Bone marrow (tissue), 2 donors: Measurements from ENCODE around the gene LIN54.
A peak's percentile ranks its signal among the peaks of the same experiment; 100 is the strongest.
"Not testable (repeated sequence)": the region's sequence is repeated elsewhere in the genome, so short reads cannot be mapped to it uniquely, and the experiment has no call there.

Source experiments
- DNase-seq, 2 donors: peaks; one replicate each; lab custom pipeline; 2025; lab: John Stamatoyannopoulos, UW

LIN54 gene

DNA sequence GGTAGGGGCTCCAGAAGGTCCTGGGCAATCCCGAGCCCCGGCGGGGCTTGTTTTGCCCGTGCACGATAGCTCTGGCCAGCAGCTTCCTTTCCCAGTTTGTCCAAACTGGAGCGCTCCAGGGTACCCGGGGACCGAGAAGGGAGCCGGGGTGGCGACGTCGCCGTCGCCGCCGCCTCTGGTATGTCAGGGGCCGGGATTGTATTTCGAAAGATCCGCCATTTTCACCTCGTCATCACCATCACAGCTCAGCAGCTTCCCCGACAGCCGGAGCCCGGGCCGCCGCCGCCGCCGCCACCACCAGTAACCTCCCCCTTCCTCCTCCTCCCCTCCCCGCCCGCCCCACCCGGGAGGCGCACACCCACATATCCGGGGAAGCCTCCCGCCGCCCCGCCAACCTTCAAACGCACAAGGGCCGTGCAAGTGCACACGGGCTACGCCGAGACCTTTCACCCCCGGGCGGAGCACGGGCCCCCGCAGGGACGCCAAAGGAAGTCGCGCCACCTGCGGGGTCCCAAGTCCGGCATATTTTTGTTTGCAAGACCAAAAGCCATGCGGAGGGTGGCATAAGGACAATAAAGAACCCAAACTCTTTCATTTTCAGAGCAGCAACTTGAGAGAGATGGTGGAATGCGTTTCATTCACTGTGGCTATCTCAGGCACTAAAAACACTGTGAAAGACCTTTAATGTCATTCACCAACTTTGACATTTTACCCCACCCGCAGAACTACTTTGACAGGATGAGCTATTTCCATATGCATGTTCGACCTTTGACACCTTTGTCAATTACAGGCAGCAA is at the start of gene LIN54:
Gene LIN54 (minus strand): TSS at position 302 of the 797 bp plus-strand sequence. CDS start 25,979 bp downstream, outside the sequence.
- DNase-seq = peak; percentile 71 to 80

DNA sequence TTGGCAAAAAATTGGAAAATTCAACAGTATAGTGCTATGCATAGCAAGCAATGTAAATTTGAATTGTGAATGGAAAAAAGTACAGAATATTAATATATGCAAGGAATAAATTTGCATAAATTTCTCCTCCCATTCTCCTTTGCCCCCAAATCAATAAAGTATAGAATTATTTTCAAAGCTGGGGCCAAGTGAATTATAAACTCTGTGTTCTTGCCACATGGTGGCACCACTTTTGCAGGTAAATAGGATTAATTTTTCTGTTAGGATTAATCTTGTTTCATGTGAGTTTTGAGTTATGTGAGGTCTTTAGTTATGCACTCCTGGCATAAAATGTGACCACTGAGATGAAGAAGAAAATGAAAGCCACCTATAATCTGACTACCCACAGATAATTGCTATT is 44.3 kb upstream of the LIN54 start:
- DNase-seq = peak in 1 of 2 donors; percentile 11

DNA sequence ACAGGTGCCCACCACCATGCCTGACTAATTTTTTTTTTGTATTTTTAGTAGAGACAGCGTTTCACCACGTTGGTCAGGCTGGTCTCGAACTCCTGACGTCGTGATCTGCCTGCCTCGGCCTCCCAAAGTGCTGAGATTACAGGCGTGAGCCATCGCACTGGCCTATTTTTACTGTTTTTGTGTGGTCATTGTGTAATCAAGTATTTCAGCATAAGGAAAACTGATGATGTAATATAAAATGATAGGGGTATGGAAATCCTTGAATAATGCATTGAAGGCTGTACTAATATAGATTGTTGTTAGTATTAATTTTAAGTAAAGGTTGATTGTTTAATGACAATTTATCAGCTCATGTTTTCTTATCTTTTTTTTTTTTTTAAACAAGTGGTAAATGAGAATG is 38.2 kb upstream of the LIN54 start:
- not testable (repeated sequence) for DNase-seq

DNA sequence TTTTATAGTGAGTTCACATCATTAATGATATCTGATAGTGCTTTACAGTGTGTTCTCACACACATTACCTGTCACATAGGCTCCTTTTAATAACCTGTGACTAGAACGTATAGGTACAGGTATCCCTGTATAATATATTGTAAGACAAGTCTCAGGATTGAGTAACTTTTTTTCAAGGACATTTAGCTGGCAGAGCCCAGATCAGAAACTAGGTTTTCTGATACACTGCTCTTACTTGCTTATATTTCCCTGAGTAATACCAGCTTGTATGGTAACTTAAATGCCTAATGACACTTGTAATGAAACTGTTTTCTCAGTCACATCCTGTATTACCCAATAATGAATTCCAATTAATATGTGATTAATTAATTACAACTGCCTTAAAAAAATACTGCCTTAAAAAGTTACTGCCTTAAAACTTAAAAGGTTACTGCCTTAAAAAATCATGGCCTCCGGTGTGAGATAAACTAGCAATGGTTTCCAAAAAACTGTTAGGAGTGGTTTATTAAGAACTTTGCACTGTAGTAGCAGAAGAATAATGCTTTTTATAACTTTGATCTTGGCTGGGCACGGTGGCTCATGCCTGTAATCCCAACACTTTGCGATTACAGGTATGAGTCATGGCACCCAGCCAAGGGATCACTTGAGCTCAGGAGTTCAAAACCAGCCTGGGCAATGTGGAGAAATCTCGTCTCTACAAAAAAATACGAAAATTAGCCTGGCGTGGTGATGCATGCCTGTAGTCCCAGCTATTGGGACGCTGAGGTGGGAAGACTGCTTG is 36.3 kb upstream of the LIN54 start:
- DNase-seq = no peak

DNA sequence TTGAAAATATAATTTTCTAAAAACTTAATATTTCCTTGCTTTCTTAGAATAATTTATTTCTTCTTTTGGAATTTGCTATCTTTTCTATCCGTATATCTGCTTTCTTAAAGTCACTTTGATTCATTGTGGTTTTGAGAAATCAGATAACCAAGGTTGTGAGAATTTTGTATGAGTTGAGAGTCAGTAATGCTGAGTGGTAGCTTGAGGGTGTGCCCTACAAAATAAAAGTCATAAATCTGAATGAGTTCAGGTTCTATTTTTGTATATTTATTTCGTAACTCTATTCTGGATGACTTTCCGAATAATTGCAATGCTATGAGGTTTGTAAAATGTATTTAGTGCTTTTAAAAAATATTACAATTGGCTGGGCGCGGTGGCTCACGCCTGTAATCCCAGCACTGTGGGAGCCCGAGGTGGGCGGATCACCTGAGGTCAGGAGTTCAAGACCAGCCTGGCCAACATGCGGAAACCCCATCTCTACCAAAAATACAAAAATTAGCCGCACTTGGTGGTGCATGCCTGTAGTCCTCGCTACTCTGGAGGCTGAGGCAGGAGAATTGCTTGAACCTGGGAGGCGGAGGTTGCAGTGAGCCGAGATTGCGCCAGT is 33.3 kb upstream of the LIN54 start:
- no peak for DNase-seq

DNA sequence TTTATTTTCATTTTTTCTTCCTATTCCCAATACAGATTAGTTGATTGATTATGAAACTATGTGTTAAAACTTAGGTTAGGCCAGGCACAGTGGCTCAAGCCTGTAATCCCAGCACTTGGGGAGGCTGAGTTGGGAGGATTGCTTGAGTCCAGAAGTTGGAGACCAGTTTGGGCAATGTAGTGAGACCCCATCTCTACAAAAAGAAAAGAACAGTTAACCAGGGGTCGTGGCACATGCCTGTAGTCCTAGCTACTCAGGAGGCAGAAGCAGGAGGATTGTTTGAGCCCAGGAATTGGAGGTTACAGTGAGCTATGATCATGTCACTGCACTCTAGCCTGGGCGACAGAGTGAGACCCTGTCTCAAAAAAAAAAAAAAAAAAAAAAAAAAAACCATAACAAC is 32.5 kb upstream of the LIN54 start:
- DNase-seq = not testable (repeated sequence)

DNA sequence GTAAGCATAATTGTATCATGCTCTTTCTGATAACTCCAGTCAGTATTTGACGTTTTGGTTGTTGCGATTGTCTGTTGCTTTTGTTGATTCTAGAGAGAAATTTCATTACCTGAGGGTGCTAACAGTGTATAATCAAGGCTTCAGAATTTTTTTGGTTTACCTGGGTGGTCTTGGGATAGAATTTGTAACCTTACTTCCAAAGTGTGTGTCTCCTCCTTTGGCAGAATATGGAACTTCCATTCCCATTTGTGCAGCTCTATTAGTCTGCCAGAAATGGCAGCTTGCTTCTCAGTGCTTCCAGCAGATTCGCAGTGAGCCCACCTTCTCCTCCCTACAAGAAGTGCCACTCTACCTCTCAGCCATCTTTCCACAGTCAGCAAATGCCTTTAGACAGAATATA is 29.6 kb upstream of the LIN54 start:
- no peak for DNase-seq

DNA sequence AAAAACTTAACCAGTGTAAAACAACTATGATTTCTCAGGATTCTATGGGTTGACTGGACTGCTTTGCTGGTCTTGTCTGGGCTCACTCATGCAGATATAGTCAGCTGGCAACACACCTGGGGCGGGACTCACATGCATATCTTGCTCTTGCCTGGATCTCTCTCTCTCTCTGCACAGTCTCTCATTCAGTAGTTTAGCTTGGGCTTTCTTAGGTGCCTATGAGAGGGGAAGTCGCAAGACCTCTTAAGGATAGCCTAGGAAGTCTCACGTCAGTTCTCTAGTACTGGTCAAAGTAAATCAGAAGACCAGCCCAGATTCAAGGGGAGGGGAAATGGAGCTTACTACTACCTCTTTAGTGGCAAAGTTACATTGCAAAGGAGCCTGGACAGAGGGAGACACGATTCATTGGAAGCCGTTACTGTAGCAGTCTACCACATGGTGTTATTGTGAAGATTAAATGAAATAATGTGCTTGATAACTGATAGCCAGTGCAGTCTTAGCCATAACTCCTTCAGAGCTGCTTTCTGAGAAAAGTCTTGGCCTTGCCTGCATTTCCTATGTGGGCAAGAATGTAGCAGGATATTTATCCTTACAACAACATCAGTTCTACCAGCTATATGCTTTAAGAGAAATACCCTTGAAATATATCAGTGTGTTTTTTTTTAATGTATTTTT is 26.5 kb upstream of the LIN54 start:
- DNase-seq = no peak

DNA sequence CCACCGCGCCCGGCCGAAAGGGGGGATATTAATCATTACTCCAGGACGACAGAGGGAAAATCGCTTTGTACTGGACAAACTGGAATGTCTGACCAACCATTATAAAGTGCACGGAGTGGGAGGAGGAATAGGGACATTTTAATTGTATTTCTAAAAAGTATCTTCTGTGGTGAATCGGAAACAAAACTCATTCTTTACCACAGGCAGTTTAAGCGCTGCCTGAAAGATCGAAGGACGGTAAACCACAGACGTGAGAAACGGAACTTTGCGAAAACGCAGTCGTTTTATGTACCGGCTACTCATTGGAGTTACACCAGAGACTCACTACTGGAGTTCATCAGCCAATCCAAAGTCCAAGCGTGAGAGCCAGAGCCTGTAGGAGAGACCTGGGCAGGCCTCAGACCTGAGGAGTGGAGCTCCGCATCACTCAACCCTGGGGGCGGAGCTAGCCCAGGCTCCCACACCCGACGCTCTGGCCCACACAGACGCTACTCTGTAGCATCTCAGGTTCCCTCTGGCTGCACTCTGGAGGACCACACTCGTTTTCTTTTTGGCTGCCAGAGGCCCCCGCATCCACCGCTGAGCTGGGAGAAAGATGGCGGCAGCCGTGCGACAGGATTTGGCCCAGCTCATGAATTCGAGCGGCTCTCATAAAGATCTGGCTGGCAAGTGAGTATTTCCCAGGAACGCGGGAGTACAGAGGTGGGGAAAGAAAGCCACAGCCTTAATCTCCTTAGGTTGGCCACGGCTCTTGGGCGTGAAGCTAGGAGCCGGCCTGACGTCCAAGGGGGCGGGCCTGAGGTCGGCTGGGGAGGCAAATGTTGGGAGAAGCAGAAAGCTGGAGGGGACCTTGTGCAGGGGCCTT is 24.2 kb upstream of the LIN54 start, which contains the start of gene COPS4:
Gene COPS4 (plus strand): TSS at position 554 of the 865 bp plus-strand sequence. CDS start 42 bp downstream, at position 596.
- DNase-seq = peak; percentile 67 to 99

DNA sequence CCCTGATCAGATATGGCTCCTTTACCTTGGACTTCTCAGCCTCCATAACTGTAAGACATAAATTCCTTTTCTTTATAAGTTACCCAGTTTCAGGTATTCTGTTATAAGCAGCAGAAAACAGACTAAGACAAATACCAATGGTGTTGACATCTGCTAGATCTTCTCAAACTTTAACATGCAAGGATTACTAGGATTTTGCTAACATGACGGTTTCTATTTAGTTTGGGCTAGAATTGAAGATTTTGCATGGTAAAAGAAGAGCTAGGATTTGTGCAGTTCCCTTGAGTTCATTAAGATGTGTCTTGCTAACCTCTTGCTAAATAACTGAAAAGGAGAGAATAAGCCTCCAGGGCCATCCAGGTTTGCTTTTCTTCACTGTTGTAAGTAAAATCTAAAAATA is 19.1 kb upstream of the LIN54 start:
- no peak for DNase-seq

DNA sequence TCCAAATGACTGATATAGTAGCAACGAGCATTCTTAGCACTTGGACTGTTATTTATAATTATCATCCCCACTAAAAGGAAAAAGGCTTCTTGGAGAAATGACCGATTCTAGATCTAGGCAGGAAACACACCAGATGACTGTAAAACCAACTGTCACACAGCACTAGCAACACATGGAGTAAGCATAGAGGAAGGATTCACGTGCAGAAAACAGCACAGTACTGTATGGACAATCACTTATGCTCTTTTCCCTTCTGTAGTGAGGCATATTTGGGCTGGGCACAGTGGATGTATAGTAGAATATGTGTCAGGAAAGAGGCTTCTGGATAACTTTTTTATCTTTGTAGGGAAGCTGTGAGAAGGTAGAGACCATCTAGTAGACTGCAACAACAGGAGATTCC is 18.4 kb upstream of the LIN54 start:
- DNase-seq = no peak

DNA sequence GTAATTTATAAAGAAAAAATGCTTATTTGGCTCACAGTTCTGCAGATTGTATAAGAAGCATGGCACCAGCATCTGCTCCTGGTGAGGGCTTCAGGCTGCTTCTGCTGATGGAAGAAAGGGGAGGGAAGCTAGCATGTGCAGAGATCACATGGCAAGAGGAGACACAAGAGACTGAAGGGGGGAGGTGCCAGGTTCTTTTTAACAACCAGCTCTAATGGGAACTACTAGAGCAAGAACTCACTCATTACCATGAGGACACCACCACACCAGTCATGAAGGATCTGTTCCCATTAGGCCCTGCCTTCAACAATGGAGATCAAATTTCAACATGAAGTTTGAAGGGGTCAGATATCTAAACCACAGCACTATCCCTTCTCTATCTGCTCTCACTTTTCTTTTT is 14.9 kb upstream of the LIN54 start:
- no peak for DNase-seq

DNA sequence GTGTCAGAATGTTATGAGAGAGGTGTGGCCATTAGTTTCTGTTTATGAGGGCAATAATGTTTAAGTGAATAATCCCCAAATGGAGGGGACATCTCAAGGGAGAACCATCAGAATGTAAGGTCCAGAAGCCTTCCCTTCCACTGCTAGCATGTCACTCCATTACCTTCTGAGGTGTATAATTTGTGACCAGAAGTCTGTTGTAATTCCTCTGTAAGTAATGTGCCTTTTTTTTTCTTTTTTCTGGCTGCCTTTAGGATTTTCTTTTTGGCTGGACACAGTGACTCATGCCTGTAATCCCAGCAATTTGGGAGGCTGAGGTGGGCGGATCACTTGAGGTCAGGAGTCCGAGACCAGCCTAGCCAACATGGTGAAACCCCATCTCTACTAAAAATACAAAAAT is 13.6 kb upstream of the LIN54 start:
- DNase-seq = no peak

DNA sequence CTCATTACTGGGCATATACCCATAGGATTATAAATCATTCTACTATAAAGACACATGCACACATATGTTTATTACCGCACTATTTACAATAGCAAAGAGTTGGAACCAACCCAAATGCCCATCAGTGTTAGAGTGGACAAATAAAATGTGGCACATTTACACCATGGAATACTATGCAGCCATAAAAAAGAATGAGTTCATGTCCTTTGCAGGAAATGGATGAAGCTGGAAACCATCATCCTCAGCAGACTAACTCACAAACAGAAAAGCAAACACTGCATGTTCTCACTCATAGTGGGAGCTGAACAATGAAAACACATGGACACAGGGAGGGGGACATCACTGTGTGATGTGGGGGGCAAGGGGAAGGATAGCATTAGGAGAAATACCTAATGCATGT is 13.0 kb upstream of the LIN54 start:
- DNase-seq = not testable (repeated sequence)

DNA sequence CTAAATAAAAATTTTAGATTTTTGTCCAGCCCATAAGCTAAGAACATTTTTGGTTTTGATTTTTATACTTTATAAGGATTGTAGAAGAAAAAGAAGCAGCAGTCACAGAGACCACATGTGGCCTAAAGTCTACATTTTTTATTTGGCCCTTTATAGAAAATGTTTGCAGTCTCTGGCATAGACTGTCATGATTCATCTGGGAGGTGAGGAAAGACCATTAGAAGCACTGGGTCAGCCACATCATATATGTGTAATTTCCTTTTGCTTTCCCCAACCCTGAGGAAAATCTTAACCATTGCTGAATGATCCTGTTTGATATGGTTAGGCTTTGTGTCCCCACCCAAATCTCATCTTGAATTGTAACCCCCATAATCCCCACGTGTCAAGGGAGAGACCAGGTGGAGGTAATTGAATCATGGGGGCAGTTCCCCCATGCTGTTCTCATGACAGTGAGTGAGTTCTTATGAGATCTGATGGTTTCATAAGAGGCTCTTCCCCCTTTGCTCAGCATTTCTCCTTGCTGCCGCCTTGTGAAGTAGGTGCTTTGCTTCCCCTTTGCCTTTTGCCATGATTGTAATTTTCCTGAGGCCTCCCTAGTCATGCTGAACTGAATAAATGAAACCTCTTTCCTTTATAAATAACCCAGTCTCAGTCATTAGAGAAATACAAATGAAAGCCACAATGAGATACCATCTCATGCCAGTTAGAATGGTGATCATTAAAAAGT is 12.3 kb upstream of the LIN54 start:
- DNase-seq = no peak

DNA sequence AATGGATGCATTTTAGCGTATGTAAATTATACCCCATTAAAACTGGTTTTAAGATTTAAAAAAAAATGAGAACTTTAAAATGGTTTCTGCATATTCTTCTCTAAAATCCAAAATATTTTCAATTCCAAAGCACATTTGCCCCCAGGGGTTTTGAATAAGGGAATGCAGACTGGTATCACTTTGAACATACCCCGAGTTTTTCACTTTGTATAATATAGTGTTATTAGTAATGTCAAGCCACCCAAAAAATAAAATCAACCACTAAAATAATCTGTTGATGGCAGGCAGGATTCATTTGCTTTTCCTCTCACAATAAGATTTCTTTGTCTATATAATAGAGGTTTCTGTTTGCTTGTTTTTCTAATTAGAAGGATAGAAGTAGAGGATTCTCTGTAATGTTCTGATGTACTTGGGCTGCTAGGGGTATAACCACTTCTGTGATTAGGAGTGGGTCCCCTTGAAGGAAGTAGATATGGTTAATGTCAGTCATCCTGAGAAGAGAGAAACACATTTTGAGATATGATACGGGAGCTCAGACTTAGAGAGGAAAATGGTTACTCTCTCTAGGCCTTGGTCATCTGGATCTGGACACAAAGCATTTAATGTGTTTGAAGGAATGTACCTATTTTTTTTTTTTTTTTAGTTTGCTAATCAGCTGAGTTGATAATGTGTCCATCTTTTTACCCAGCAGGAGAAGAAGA is 9.3 kb upstream of the LIN54 start:
- peak in 1 of 2 donors; percentile 38 for DNase-seq

DNA sequence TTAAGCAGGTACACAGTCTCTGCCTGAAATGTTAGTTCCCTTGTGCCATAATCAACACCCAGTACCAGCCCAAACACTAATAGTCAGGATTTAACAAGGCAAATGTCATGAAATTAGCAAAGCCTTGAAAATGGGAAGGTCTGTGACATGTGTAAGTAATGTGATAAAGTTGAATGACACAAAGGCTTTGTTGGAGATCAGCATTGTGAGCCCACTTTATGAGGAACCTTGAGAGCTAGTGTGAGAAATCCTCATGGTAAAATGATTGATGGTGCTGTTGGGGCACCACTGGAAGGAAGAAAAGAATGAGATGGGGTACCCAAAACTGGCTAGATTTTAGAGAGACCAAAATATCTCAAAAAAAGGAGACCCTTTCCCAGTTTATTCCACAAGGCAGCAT is 3.3 kb upstream of the LIN54 start:
- DNase-seq = no peak

DNA sequence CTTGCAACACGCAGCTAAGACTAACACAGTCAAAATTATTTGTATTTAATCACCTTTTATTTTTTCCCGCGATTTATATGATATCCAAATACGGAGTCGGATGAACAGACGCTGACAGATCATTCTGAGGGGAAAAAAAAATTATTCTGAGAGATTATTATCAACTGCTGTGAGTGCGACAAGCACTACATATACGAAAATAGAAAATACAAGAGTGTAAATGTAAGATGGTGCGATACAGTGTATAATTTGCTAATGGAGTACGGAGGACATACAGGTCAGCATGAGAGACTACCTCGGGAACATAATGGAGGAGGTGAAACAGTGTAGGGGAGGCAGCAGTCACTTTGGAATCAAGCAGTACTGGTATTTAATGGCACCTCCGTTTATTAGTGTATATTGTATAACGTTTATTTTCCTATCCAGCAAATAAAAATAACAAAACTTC is 2.8 kb upstream of the LIN54 start:
- DNase-seq = no peak

DNA sequence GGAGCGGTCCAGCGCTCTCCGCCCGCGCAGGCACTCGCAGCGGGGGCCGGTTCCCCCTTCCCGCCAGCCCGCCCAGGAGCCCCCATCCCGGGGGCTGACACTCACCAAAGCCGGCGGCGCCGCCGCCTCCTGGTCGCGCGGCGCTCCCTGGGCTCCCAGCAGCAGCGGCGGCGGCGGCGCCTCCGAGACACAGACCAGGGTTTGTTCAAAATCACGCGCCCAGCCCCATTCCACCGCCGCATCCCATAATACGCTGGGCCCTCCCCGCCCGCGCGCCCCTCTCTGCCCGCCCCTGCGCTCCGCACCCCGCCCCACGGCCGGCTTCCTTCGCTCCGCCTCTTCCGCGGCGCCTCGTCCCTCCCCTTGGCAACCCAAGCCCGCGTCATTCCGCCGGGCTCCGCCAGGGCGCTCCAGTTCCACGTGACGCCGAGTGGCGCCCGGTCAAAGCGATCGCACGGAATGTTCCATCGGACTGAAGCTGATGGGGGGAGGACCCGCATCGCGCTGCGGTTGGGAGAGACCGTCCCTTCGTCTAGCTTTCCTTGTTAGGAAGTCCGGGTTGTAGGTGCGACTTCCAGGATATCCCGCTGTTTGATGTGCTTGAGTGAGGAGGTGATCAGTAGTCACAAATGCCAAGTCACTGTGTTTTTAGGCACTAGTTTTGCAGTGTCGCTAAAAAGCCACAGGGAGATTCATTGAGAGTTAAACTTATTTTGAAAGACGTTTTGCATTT is 2.2 kb upstream of the LIN54 start:
- DNase-seq = peak; percentile 92 to 94
